ENCODE measurements around the gene THAP4. TPM values are rescaled to one million over a fixed set of nuclear protein-coding genes. Genes with fewer than 3 reads are reported as not detected.

Gene THAP4
- total RNA-seq, 3 donors from 2014 or later (not counting 1 experiment from before 2014, with no cell fraction given) = 19.8 to 29.2 (median 27.8) TPM

DNA sequence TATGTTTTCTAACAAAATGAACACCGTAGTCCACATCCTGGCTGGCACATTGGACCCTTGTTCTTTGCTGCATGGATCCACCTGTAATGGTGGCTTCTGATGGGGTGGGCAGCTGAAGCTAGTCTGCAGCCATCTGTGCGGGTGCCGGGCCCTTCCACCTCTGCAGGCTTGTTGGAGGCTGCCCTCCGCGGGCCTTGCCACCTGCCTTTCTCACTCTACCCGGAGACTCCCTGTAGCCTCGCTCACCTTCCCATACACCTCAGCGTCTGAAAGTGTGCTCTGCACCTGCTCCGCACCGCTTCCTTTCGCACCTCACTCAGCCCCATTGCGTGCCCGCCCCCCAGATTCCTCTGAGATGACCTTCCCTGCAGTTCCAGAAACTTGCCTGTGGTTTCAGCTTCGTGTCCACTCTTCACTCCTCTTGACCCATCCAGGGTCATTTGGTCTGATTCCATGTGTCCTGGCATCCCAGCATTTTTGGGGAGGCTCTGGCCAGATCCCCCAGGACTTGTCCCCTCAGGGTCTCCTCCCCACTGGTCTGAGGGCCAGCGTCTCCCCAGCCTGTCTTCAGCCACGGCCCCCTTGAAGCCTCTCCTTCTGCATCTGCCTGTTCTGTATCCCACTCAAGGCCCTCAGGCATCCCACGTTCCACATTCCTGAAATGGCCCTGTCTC lies 18.7 kb upstream of the THAP4 start:
- Histone ChIP-seq H3K27ac (ENCODE audit: low read length) (no peak overlapping the region), H3K4me1 (ENCODE audit: control insufficient read depth, insufficient read depth, low read length) (no peaks in the 10 kb centered on the region), H3K9me3 (ENCODE audit: control insufficient read depth, insufficient read depth, low read length) (no peaks in the 10 kb centered on the region), H3K4me3 (ENCODE audit: low read length) (no peak overlapping the region), H3K27me3 (ENCODE audit: control insufficient read depth, insufficient read depth, low read length) (no peaks in the 10 kb centered on the region), H3K36me3 (ENCODE audit: control insufficient read depth, insufficient read depth, low read length) (peaks cover 70% of the 10 kb centered on the region)
- no peaks in the 10 kb centered on the region for H3K27me3 Mint-ChIP-seq (ENCODE audit: low read depth in 2 of 2)
- H3K36me3 Mint-ChIP-seq = peaks cover 7% of the 10 kb centered on the region
- ATAC-seq = no peak
- TF ChIP-seq, protein P1, sequence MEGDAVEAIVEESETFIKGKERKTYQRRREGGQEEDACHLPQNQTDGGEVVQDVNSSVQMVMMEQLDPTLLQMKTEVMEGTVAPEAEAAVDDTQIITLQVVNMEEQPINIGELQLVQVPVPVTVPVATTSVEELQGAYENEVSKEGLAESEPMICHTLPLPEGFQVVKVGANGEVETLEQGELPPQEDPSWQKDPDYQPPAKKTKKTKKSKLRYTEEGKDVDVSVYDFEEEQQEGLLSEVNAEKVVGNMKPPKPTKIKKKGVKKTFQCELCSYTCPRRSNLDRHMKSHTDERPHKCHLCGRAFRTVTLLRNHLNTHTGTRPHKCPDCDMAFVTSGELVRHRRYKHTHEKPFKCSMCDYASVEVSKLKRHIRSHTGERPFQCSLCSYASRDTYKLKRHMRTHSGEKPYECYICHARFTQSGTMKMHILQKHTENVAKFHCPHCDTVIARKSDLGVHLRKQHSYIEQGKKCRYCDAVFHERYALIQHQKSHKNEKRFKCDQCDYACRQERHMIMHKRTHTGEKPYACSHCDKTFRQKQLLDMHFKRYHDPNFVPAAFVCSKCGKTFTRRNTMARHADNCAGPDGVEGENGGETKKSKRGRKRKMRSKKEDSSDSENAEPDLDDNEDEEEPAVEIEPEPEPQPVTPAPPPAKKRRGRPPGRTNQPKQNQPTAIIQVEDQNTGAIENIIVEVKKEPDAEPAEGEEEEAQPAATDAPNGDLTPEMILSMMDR (IDR thresholded peaks at IDR 0.05) = no peak
- no peak overlapping the region for H3K27ac Mint-ChIP-seq
- no peak overlapping the region for H3K4me3 Mint-ChIP-seq
- intact Hi-C loops (cut with micrococcal nuclease) = no loop called here
- DNase-seq = no peak
- 97% methylated on average over 17 of the region's 17 CpGs for WGBS (ENCODE audit: insufficient coverage)
- H3K4me1 Mint-ChIP-seq = peaks cover 5 to 7% of the 10 kb centered on the region in 2 donors
- H3K9me3 Mint-ChIP-seq = no peaks in the 10 kb centered on the region

DNA sequence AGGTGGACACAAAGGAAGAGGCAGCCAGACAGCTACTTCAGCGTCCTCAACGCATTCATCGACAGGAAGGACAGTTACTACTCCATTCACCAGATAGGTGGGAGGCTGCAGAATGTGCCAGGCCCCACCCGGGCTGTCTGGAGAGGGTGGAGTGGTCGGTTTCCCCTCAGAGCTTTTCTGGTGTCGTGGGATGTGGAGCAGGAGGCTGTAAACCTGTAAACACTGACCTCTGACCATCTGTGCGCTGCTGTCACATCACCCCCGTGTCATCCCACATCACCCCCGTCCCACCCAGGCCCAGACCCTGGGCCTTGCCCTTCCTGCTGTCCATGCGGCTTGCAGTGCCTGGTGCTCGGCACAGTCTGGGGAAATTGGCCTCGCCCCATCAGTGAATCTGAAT lies 17.6 kb upstream of the THAP4 start:
- H3K4me3 Mint-ChIP-seq = no peak overlapping the region
- H3K36me3 ChIP-seq (ENCODE audit: control insufficient read depth, insufficient read depth, low read length) = peaks cover 66% of the 10 kb centered on the region
- H3K4me1 Mint-ChIP-seq = peaks cover 7 to 8% of the 10 kb centered on the region in 2 donors
- ATAC-seq (no peak), DNase-seq (no peak)
- no peaks in the 10 kb centered on the region for H3K4me1 ChIP-seq (ENCODE audit: control insufficient read depth, insufficient read depth, low read length)
- 95% methylated on average over 11 of the region's 12 CpGs for WGBS (ENCODE audit: insufficient coverage)
- no peak overlapping the region for H3K27ac Mint-ChIP-seq
- TF ChIP-seq, protein P1 (IDR thresholded peaks at IDR 0.05) = no peak
- H3K36me3 Mint-ChIP-seq = peaks cover 7% of the 10 kb centered on the region
- H3K27ac ChIP-seq (ENCODE audit: low read length) = no peak overlapping the region
- H3K9me3 ChIP-seq (ENCODE audit: control insufficient read depth, insufficient read depth, low read length) = no peaks in the 10 kb centered on the region
- intact Hi-C loops (cut with micrococcal nuclease) = no loop called here
- no peaks in the 10 kb centered on the region for H3K27me3 ChIP-seq (ENCODE audit: control insufficient read depth, insufficient read depth, low read length)
- no peaks in the 10 kb centered on the region for H3K9me3 Mint-ChIP-seq
- no peaks in the 10 kb centered on the region for H3K27me3 Mint-ChIP-seq (ENCODE audit: low read depth in 2 of 2)
- no peak overlapping the region for H3K4me3 ChIP-seq (ENCODE audit: low read length)

DNA sequence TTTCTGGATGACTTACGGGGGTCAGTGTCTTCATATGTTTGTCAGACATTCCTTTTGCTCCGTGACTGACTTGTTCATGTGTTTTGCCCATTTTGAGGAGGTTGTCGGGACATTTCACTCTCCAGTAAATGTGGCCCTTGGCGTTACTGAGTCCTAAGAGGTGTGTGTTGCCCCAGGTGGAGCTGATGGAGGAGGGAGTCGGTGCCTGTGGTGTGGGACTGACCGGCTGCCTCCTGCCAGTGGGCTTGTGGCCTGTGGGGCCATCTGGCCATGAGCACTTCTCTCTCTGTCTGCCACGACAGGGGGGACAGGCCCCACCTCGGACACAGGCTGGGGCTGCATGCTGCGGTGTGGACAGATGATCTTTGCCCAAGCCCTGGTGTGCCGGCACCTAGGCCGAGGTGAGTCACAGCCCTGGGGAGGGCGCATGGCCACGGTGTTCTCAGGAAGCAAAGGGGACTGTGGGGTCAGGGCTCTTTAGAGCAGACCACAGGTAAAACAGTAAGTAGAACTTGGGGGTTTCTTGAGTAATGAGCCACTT lies 16.3 kb upstream of the THAP4 start:
- no peak overlapping the region for H3K4me3 ChIP-seq (ENCODE audit: low read length)
- TF ChIP-seq, protein P1 (IDR thresholded peaks at IDR 0.05) = no peak
- H3K27me3 ChIP-seq (ENCODE audit: control insufficient read depth, insufficient read depth, low read length) = no peaks in the 10 kb centered on the region
- Mint-ChIP-seq H3K4me1 (peaks cover 12 to 13% of the 10 kb centered on the region in 2 donors), H3K9me3 (no peaks in the 10 kb centered on the region), H3K36me3 (peaks cover 7% of the 10 kb centered on the region), H3K4me3 (no peak overlapping the region), H3K27ac (no peak overlapping the region), H3K27me3 (ENCODE audit: low read depth in 2 of 2) (no peaks in the 10 kb centered on the region)
- peaks cover 53% of the 10 kb centered on the region for H3K36me3 ChIP-seq (ENCODE audit: control insufficient read depth, insufficient read depth, low read length)
- 96% methylated on average over 13 of the region's 13 CpGs for WGBS (ENCODE audit: insufficient coverage)
- intact Hi-C loops (cut with micrococcal nuclease) = no loop called here
- no peak for DNase-seq
- H3K4me1 ChIP-seq (ENCODE audit: control insufficient read depth, insufficient read depth, low read length) = no peaks in the 10 kb centered on the region
- H3K9me3 ChIP-seq (ENCODE audit: control insufficient read depth, insufficient read depth, low read length) = no peaks in the 10 kb centered on the region
- ATAC-seq = no peak
- H3K27ac ChIP-seq (ENCODE audit: low read length) = no peak overlapping the region
